Psoas muscle (tissue), 8 donors: ENCODE data around the gene TMEM121. TPM values are rescaled to one million over a fixed set of nuclear protein-coding genes. Genes with fewer than 3 reads are reported as not detected.

Experiments
- ATAC-seq, 4 donors: fragments of 200-7000 bp; cut with Tn5 transposase; one replicate each; pipeline ENCODE4 v1.9.1; 2020; ENCODE audit warnings: moderate library complexity in 3 of 4, mild to moderate bottlenecking in 2 of 4
- DNase-seq, 2 donors: peaks; one replicate each; pipeline ENCODE4 v3.0.0-alpha.2; 2020
- H3K27ac ChIP-seq: fragments of 200-600 bp; one replicate; pipeline ENCODE4 v1.8.0; 2022
- H3K27me3 ChIP-seq, 3 donors: fragments of 200-600 bp in 1 of 3; one replicate each; pipeline versions ENCODE4 v1.6.1 to v1.8.0; 2013 to 2022; ENCODE audit warnings: low read length in 2 of 3, mild to moderate bottlenecking in 2 of 3, moderate library complexity in 1 of 3; ENCODE audit not compliant: insufficient read depth in 3 of 3
- H3K36me3 ChIP-seq, 2 donors: fragments of 200-600 bp in 1 of 2; one replicate each; pipeline versions ENCODE4 v1.6.1 to v1.8.0; 2013 to 2022; ENCODE audit warnings: low read depth in 1 of 2, mild to moderate bottlenecking in 1 of 2, moderate library complexity in 1 of 2; ENCODE audit not compliant: insufficient read depth in 1 of 2
- H3K4me1 ChIP-seq: fragments of 200-600 bp; one replicate; pipeline ENCODE4 v1.8.0; 2022
- H3K4me3 ChIP-seq: fragments of 200-600 bp; one replicate; pipeline ENCODE4 v1.8.0; 2022; ENCODE audit warnings: mild to moderate bottlenecking
- H3K9me3 ChIP-seq: fragments of 200-600 bp; one replicate; pipeline ENCODE4 v1.8.0; 2022
- WGBS, 3 donors: extraction: QIAGEN DNeasy Blood & Tissue Kit; methylation state at CpG; one replicate each; pipeline versions ENCODE4 v1.1.6 to v1.1.7; 2013; 5-methylcytosine and 5-hydroxymethylcytosine counted together
- intact Hi-C, 2 donors: fragments of 100-400 bp; cut with DNase I; formaldehyde crosslinking; loops; one replicate each; pipeline versions ENCODE4 v1.11.0 to v1.14.2; 2022
- polyA plus RNA-seq, 3 donors: library from polyadenylated mRNA; stranded (reverse); fragments of 200-250 nt; gene quantifications; one replicate each; pipeline ENCODE4 v1.2.3, GENCODE V29; 2013
- total RNA-seq, 4 donors: library from RNA; stranded (reverse); fragmentation: NEBNext Ultra II Directional in 2 of 4; extraction: Animal tissue kit (Norgen Biotek cat#: 25700) in 2 of 4; gene quantifications; one replicate each; pipeline versions ENCODE4 v1.2.1 to v1.2.4, GENCODE V29; 2021 to 2023
- TF ChIP-seq, protein P1 (sequence below): fragments of 200-600 bp; IDR thresholded peaks from one replicate; pipeline ENCODE4 v1.8.0; 2022; ENCODE audit warnings: antibody characterized with exemption
- donor health status: healthy with polysubstance abuse.
- donor health status: DM: no; HTN: no; CAD: no; lungs with moderate emphysema.
- donor health status: Bipolar disorder and iron deficiency.
- donor health status: healthy.
- donor health status: DM: yes; HTN: yes; CAD: no.
- donor health status: DM: no; HTN: no; CAD: no.
- donor health status: DM: no; HTN: no; CAD: no.
- donor health status: DM: yes; HTN: yes; CAD: no.

Gene TMEM121
- total and polyA plus RNA-seq, 7 donors, result 0.08 to 0.60 (median 0.38) TPM

DNA sequence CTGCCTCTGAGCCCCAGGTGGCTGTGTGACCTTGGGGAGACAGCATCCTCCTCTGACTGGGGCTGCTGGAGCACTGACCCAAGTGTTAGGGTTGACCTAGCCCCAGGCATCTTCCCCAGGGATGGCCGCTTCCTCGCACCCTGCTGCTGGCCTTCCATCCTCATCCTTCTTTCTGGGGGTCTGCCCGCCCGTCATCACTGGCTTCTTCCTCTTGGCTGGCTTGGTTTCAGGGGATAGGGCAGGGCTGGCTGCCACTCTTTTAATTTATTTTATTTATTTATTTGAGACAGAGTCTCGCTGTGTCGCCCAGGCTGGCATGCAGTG lies 31.8 kb upstream of the TMEM121 start:
- no peaks in the 10 kb centered on the region for H3K27me3 ChIP-seq
- H3K36me3 ChIP-seq, result no peaks in the 10 kb centered on the region
- no peaks in the 10 kb centered on the region for H3K9me3 ChIP-seq
- DNase-seq (peak in 1 of 2 donors; percentile 47), ATAC-seq (no peak)
- TF ChIP-seq, protein P1, sequence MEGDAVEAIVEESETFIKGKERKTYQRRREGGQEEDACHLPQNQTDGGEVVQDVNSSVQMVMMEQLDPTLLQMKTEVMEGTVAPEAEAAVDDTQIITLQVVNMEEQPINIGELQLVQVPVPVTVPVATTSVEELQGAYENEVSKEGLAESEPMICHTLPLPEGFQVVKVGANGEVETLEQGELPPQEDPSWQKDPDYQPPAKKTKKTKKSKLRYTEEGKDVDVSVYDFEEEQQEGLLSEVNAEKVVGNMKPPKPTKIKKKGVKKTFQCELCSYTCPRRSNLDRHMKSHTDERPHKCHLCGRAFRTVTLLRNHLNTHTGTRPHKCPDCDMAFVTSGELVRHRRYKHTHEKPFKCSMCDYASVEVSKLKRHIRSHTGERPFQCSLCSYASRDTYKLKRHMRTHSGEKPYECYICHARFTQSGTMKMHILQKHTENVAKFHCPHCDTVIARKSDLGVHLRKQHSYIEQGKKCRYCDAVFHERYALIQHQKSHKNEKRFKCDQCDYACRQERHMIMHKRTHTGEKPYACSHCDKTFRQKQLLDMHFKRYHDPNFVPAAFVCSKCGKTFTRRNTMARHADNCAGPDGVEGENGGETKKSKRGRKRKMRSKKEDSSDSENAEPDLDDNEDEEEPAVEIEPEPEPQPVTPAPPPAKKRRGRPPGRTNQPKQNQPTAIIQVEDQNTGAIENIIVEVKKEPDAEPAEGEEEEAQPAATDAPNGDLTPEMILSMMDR, result no peak
- intact Hi-C loops, result loop anchor here (5.0 to 10.0 kb wide), 2 partner anchors 33 to 810 kb away; partner anchors contain the start of genes INF2 (in 1 of the 2) and TMEM121 (in 1 of the 2)
- no peak overlapping the region for H3K27ac ChIP-seq
- no peak overlapping the region for H3K4me3 ChIP-seq
- WGBS, 3 donors, result 87 to 96% (median 90%) methylated on average over 6 of the region's 6 CpGs
- H3K4me1 ChIP-seq, result peaks cover 15% of the 10 kb centered on the region

DNA sequence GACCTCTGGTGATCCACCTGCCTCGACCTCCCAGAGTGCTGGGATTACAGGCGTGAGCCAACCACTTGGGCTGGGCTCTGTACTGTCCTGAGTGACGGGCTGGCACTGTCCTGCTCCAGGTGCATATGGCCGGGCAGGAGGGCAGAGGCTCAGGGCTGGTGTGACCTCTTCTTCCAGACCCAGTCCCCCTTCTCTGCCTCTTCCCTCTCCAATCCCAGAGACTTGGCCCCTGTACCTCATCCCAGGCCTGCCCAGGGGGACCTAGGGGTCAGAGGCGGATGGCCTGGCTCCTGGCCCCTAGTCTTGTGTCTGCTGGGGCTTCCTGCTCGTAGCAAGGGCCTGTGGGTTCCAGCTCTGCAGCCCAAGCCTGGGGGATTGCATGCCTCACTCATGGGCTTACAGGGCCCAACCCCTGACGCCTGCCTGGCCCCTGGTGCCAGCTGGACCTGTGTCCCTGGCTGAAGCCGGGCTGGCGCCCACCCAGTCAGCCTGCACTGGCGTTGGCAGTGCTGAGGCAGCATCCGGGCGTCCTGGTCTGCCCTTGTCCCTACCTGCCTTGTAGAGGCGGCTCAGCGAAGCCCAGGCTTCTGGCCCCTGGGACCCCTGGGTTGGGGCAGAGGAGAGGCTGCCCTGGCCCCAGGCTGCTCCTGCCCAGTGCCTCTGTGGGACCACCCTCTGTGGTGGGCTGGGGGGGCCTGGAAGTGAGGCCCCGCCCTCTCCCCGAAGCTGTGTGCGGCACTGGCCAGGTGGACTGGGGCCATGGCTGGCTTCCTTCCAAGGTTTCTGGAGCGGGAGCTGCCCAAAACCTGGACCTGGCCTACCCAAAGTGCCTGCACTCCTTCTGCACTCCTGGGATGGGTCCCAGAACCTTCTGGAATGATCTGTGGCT lies 31.0 kb upstream of the TMEM121 start:
- intact Hi-C loops, result loop anchor here in 1 of 2 donors (10.0 kb wide), 1 partner anchor 811 kb away; the partner anchor contains the start of gene INF2
- DNase-seq (peak; percentile 38 to 80), ATAC-seq (peak in 1 of 4 donors; percentile 17)
- Histone ChIP-seq H3K36me3 (no peaks in the 10 kb centered on the region), H3K4me1 (peaks cover 15% of the 10 kb centered on the region), H3K4me3 (no peak overlapping the region), H3K9me3 (no peaks in the 10 kb centered on the region), H3K27ac (no peak overlapping the region), H3K27me3 (no peaks in the 10 kb centered on the region)
- TF ChIP-seq, protein P1, result no peak
- 33 to 37% (median 36%) methylated on average over 16 to 18 of the region's 18 CpGs for WGBS, 3 donors

DNA sequence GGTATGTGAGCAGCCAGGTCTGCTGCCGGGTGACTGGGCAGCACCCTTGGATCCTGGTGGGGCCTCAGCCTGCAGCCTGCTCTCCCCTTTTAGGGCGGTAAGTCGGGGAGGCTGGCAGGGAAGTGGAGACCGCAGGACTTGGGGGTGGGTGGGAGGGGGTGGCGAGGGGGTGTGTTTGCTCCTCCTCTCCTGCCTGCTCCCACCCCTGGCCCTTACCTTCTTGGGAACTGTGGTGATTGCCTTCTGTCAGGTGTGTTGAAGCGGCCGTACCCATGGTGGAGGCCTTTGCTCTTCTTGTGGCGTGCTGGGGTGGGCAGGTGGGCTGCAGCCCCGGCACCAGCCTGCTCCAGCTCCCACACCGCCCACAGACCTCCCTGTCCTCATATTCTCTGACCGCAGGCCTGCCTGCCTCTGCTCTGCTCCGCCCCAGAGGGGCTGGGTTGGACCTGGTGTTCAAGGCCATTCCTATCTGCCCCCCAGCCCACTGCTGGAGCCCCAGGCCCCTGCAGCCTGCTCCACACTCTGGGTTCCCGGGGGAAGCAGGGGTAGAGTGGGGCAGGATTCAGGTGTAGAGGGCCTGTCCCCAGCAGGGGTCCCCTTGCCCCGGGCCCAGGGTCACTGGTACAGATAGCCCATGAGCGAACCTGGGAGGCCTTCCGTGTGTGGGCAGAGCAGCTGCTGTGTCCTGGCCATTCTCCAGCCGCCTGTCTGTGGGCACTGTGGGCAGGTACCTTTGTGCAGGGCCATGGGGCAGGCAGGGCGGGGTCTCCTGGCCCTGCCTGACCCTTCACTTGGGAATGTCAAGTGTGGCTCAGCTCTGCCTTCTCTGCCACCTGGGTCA lies 30.2 kb upstream of the TMEM121 start:
- H3K27ac ChIP-seq, result no peak overlapping the region
- TF ChIP-seq, protein P1, result no peak
- intact Hi-C loops, result loop anchor here in 1 of 2 donors (10.0 kb wide), 1 partner anchor 811 kb away; the partner anchor contains the start of gene INF2
- ATAC-seq (no peak), DNase-seq (peak in 1 of 2 donors; percentile 50)
- no peaks in the 10 kb centered on the region for H3K27me3 ChIP-seq
- H3K36me3 ChIP-seq, result no peaks in the 10 kb centered on the region
- H3K4me3 ChIP-seq, result no peak overlapping the region
- H3K4me1 ChIP-seq, result peaks cover 15% of the 10 kb centered on the region
- WGBS, 3 donors, result 64 to 82% (median 68%) methylated on average over 16 to 18 of the region's 18 CpGs
- no peaks in the 10 kb centered on the region for H3K9me3 ChIP-seq

DNA sequence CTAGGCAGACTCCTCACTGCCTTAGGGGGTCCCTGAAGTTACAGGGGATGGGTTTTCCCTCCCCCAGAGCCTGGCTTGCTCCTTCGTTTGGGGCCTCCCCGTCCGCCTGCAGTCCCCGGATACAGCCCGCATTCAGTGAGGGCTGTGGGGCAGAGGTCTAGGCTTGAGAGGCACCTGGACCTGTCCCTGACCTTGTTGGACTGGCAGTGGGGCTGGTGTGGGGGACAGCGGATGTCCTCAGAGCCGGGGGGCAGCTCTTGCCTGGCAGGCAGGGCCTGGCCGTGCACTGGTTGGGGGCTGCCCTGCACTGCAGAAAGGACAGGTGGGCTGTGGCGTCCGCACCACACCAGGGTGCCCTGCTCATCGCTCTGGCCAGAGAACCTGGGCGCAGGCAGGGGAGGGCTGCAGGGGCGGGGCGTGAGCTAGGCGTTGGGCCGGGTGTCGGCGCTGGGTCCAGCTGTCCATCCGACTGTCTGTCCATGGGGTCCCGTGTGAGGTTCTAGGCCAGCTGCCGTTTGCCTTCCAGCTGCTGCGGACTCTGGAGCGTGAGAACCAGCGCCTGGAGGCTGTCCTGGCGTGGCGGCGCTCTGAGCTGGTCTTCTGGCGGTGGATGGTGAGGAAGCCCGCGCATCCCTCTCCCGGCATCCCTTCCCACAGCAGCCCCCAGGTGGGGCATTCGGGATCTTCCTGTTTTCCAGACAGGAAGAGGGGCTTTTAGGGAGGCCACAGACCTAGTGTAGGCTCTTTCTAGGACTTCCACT lies 29.4 kb upstream of the TMEM121 start:
- Histone ChIP-seq H3K4me3 (no peak overlapping the region), H3K4me1 (peaks cover 13% of the 10 kb centered on the region), H3K27me3 (no peaks in the 10 kb centered on the region), H3K36me3 (no peaks in the 10 kb centered on the region), H3K9me3 (no peaks in the 10 kb centered on the region), H3K27ac (no peak overlapping the region)
- ATAC-seq (no peak), DNase-seq (peak in 1 of 2 donors; percentile 56)
- WGBS, 3 donors, result 79 to 86% (median 85%) methylated on average over 31 to 32 of the region's 32 CpGs
- intact Hi-C loops, result loop anchor here in 1 of 2 donors (10.0 kb wide), 1 partner anchor 812 kb away; the partner anchor contains the start of gene INF2
- TF ChIP-seq, protein P1, result no peak
